ENCODE data around the gene TMEM79. TPM values are rescaled to one million over a fixed set of nuclear protein-coding genes. Genes with fewer than 3 reads are reported as not detected.

Gene TMEM79
- total RNA-seq, 1 donor from 2014 or later = 6.1 TPM

DNA sequence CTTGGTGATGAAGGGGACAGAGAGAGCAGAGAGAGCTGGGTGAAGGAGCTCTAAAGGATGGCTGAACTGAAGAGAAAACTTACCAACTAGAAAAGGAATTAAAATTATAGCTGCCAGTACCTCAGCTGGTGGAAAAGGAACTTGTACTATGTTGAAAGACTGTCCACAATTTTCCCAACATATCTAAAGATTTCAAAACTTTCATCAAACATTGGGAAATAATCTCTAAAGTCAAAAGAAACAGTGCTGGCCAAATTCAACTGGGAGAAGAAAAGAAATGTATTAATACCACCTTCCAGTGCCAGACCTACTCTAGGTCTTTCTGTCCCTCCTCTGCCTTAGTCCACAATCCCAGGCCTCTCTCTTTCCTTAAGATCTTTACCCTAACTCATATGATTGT lies 7.6 kb upstream of the TMEM79 start:
- Mint-ChIP-seq H3K4me3 (no peak overlapping the region), H3K36me3 (peaks cover 50% of the 10 kb centered on the region), H3K4me1 (peaks cover 11% of the 10 kb centered on the region), H3K27me3 (ENCODE audit: low read depth) (no peaks in the 10 kb centered on the region), H3K27ac (no peak overlapping the region), H3K9me3 (no peaks in the 10 kb centered on the region)
- TF ChIP-seq, protein P1, sequence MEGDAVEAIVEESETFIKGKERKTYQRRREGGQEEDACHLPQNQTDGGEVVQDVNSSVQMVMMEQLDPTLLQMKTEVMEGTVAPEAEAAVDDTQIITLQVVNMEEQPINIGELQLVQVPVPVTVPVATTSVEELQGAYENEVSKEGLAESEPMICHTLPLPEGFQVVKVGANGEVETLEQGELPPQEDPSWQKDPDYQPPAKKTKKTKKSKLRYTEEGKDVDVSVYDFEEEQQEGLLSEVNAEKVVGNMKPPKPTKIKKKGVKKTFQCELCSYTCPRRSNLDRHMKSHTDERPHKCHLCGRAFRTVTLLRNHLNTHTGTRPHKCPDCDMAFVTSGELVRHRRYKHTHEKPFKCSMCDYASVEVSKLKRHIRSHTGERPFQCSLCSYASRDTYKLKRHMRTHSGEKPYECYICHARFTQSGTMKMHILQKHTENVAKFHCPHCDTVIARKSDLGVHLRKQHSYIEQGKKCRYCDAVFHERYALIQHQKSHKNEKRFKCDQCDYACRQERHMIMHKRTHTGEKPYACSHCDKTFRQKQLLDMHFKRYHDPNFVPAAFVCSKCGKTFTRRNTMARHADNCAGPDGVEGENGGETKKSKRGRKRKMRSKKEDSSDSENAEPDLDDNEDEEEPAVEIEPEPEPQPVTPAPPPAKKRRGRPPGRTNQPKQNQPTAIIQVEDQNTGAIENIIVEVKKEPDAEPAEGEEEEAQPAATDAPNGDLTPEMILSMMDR (IDR thresholded peaks at IDR 0.05; ENCODE audit: unreplicated experiment) = no peak
- DNase-seq (ENCODE audit: low spot score in 2 of 2, unreplicated experiment in 2 of 2) = no peak

DNA sequence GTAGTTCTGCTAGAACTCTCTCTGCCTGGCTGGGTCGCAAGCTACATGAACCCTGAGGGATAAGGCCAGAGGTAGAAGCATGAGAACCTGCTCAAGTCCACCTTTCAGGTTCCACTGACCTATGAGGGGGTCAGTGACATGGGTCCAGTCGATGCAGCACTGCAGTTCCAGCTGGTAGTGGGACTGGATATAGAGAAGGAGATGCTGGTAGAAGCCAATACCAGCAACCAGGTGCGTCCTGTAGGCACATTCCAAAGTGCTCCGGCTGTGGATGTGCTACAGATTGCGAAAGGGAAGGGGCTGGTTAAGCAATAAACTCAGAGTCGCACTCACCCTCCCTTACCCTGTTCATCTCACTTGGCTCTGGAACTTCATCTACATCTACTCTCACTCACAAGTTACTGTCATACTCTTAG lies 7.2 kb upstream of the TMEM79 start:
- Mint-ChIP-seq H3K27ac (no peak overlapping the region), H3K4me3 (no peak overlapping the region), H3K9me3 (no peaks in the 10 kb centered on the region), H3K4me1 (peaks cover 14% of the 10 kb centered on the region), H3K27me3 (ENCODE audit: low read depth) (no peaks in the 10 kb centered on the region), H3K36me3 (peaks cover 47% of the 10 kb centered on the region)
- TF ChIP-seq, protein P1 (IDR thresholded peaks at IDR 0.05; ENCODE audit: unreplicated experiment) = no peak
- no peak for DNase-seq (ENCODE audit: low spot score in 2 of 2, unreplicated experiment in 2 of 2)

DNA sequence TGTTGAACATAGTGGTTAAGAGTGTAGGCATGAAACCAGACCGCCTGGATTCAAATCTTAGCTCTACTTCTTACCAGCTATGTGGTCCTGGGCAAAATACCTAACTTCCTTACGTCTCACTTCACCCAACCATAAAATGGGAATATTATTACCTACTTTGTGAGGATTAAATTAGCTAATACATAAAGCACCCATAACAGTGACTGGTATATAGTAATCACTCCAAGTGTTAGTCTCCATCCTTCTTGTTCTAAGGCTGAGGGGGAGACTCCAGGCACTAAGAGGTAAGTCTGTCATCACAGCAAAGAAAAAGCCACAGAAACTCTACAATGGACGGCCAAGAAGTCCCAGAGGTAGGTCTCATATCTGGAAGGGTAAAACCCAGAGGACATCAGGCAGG lies 4.3 kb upstream of the TMEM79 start:
- no peaks in the 10 kb centered on the region for H3K27me3 Mint-ChIP-seq (ENCODE audit: low read depth)
- DNase-seq (ENCODE audit: low spot score in 2 of 2, unreplicated experiment in 2 of 2) = no peak
- peaks cover 33% of the 10 kb centered on the region for H3K4me1 Mint-ChIP-seq
- H3K4me3 Mint-ChIP-seq = peak overlapping the region; percentile 15
- H3K27ac Mint-ChIP-seq = no peak overlapping the region
- no peaks in the 10 kb centered on the region for H3K9me3 Mint-ChIP-seq
- H3K36me3 Mint-ChIP-seq = peaks cover 25% of the 10 kb centered on the region
- TF ChIP-seq, protein P1 (IDR thresholded peaks at IDR 0.05; ENCODE audit: unreplicated experiment) = no peak

DNA sequence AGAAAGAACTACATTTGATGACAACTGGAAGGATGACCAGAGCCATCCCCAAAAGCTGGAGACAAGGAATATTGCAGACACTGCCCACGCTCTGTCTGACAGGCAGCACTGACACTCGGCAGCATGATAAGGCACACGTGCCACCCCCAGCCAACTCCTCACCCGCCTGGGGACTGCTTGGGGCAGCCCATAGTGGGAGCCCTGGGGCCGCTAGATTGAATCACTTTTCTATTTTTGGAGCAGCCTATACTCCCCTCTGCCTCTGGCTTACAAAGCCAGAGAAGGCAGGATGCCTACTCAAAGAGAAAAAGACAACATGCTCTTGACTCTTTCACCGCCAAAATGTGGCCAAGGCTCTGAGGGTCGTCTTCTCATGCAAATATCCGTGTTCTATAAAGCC lies 2.8 kb upstream of the TMEM79 start:
- peak overlapping the region; percentile 68 for H3K27ac Mint-ChIP-seq

DNA sequence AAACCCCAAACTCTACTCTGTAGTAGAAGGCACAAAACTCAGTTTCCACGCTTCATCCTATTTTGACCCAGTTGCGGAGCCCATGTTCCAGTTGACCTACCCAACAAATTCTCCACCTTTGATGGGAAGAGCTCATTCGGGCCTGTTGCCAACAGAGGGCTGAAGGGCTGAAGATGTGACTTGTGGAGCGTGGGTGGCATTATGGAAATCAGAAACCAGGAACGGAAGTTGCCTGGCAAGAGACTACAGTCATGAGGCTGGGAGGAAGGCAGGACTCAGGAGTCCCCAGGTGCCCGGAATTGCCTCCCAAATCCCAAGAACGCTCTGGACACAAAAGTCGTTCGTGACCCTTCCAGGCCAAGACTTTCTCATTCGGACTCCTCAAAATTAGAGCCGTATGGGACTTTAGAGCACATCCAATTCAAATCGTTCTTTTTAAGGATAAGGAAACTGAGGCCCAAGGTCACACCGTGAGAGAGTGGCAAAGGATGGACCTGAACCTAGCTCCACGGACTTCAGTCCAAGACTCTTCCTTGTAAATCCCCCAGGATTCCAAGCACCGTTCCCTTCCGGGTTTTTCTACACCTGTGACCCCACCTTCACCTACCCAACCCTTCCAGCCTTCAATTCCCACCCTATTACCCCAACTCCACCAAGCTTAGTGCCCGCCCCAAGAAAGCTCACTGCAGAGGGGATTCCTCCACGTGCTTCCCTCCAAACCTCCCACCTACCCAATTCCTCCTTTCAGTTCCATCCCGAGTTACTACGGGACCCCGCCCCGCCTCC lies 2.2 kb upstream of the TMEM79 start:
- no peak for DNase-seq (ENCODE audit: low spot score in 2 of 2, unreplicated experiment in 2 of 2)
- H3K27me3 Mint-ChIP-seq (ENCODE audit: low read depth) = no peaks in the 10 kb centered on the region
- H3K36me3 Mint-ChIP-seq = peaks cover 9% of the 10 kb centered on the region
- H3K4me3 Mint-ChIP-seq = peak overlapping the region; percentile 86
- TF ChIP-seq, protein P1 (IDR thresholded peaks at IDR 0.05; ENCODE audit: unreplicated experiment) = no peak
- H3K4me1 Mint-ChIP-seq = peaks cover 33% of the 10 kb centered on the region
- peak overlapping the region; percentile 95 for H3K27ac Mint-ChIP-seq
- no peaks in the 10 kb centered on the region for H3K9me3 Mint-ChIP-seq

More for the DNA sequence above, 2.8 kb upstream of the TMEM79 start:
- H3K27me3 Mint-ChIP-seq (ENCODE audit: low read depth) = no peaks in the 10 kb centered on the region
- H3K36me3 Mint-ChIP-seq = peaks cover 15% of the 10 kb centered on the region
- TF ChIP-seq, protein P1 (IDR thresholded peaks at IDR 0.05; ENCODE audit: unreplicated experiment) = no peak
- H3K9me3 Mint-ChIP-seq = no peaks in the 10 kb centered on the region
- DNase-seq (ENCODE audit: low spot score in 2 of 2, unreplicated experiment in 2 of 2) = no peak
- peaks cover 33% of the 10 kb centered on the region for H3K4me1 Mint-ChIP-seq
- peak overlapping the region; percentile 86 for H3K4me3 Mint-ChIP-seq
